HG03066 (cell line): ENCODE measurements around the gene COL9A2.

Experiments
- ATAC-seq: cut with Tn5 transposase; IDR thresholded peaks from one replicate; pipeline ENCODE4 v1.9.1; 2021; ENCODE audit warnings: low read depth; ENCODE audit not compliant: unreplicated experiment

COL9A2 gene

GRCh38 chr1:40305451-40305850 is 11.6 kb downstream of the COL9A2 start:
- no peak for ATAC-seq

DNA sequence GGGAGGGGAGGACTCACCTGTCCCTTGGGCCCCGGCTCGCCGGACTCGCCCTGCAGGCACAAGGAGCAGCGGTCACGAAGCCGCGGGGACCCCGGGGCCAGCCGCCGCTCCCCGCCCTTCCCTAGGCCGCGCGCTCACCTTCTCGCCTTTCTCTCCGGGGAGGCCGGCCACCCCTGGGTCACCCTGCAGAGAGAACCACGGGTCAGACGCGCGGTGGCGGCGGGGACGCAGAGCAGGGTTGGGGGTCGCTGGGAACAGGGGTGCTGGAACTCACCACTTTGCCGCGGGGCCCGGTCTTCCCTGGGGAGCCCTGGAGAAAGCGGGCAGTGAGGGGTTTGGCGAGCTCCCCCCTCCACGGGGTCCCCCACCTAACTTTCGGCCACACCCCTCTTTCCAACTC is 13.3 kb downstream of the COL9A2 start:
- no peak for ATAC-seq

GRCh38 chr1:40303051-40303771 is 13.9 kb downstream of the COL9A2 start:
- no peak for ATAC-seq

DNA sequence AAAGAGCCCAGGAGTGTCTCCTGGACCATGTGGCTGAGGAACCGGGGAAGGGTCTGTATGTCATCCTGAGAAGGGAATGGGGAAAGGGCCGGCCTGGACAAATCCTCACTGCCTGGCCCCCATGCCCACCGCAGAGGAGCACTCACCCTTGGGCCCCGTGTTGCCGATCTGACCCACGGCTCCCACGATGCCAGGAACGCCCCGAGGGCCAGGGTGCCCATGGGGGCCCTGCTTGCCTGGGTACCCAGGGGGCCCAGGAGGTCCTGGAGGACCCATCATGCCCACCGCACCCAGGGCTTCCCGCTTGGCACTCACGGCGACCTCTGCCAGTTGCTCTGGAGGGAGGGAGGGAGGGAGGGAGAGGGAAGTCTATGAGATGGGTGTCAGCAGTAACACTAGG is 14.6 kb downstream of the COL9A2 start:
- ATAC-seq = no peak

DNA sequence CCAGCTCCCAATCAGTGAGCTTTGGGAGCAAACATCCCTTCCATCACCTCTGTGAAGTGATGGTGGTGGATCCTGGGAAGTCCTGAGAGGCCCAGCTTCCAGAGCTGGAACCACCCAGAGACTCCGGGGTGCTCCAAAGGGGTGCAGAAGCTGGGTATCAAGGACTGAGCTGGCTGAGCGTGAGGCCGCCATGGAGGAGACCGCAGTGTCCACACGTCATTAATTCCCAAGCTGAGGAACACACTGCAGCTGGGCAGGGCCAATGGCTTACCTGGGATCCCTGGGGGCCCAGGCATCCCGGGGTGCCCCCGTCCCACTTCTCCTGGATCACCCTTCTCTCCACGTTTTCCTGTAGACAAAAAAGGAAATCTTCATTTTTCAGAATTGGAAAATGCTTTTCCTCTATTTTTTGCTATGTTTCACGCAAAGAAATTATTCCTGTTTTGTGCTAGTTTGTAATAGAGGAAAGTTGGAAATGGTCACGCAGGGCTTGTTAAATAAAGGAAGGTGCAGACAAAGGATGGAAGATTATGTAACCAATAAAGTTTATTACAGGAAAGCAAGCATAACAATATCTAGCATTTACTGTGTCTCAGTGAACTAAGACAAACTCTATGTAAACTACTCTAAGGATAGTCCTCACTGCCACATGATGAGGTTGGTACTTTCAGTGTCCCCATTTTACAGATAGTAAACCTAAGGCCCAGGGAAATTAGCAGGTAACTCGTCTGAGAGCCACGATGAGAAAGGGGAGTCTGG is 15.4 kb downstream of the COL9A2 start:
- no peak for ATAC-seq

DNA sequence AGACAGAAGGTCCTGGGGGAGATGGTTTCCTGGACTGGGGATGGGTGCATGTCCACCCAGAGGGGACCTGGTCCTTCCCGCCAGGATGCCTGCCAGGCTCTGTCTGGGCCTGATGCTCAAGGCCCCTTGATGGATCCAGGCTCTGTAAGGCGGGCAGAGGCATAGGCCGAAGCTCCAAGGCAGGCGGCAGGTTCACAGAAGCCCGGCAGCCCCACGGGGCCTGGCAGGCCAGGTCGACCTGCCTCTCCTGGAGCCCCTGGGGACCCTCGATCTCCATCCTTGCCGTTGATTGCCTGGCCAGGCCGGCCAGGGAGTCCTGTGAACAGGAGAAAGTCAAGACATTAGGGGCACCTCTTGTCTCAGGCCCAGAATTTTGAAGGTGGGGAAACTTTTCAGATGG is 16.0 kb downstream of the COL9A2 start:
- no peak for ATAC-seq

GRCh38 chr1:40300651-40301050 is 16.4 kb downstream of the COL9A2 start:
- ATAC-seq = no peak

GRCh38 chr1:40300249-40300567 is 16.9 kb downstream of the COL9A2 start:
- no peak for ATAC-seq

DNA sequence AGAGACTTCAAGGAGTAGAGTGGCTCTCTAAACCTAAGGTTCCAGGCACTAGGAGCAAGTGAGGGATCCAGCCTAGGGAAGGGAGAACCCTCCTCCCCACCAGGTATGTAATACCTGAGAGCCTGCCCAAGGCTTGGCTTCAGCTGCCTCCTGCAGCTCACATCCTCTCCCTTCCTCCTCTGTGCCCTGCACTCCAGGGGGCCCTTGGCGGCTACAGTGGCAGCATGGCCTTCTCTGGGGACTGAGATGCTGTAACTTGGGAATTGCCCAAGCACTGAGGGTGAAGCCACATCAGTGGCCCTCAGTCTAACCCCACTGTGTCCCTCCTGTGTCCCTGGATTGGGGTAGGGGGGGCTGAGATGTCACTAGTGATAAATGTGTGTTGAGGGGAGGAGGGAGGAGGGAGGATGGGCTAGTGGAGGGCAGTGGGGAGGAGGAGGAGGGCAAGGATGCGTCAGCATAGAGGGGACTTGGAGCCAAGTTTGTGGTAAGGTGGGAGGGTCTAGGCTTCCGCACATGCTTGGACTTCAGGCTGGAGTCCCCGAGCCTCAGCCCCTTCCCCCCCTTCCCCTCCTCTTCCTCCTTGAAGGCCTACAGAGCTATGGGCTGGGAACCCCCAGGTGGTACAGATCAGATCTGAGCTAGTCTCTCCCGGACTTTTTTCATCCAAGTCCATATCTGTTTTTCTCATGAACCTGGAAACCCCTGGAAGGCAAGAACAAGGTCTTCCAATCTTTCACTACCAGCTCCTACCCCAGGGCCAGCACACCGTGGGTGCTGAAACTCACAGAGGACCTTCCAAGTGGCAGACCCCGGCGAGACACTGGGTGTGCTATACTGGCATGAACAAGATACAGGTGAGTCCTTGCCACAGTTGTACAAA is 17.5 kb downstream of the COL9A2 start:
- ATAC-seq = no peak

GRCh38 chr1:40291293-40291692 is 25.8 kb downstream of the COL9A2 start:
- no peak for ATAC-seq

DNA sequence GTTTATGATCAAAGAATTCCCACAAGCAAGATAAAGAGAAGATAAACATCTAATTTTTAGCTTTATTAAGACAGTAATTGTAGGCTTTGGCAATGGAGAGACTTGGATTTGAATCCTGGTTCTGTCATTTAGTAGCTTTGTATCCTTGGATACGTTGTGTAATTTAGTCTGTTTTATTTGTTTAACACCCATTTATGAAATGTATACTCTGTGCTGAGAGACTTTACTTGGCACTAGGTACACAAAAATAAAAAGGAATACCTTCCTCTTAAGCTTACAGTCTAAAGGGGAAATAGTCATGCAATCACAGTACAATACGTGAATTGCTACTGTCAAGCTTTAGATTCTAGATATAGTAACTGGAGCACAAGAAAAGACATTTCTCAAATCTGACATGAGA is 35.2 kb downstream of the COL9A2 start:
- ATAC-seq = no peak

DNA sequence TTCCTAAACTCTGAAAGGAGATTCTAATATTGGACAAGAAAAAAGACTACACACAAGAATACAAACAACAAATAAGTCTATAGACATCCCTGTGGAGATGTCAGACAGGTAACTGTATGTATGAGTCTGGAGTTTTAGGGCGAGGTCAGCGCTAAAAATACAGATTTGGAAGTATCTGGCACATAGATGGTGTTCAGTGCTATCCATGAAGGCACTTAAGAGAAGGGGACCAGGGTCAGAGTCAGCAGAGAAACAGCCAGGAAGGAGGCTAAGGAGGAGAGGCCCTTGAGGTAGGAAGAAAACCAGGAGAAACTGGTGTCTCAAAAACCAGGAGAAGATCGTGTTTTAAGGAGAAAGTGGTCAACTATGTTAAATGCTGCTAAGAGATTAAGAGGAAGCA is 41.0 kb downstream of the COL9A2 start:
- ATAC-seq = no peak

DNA sequence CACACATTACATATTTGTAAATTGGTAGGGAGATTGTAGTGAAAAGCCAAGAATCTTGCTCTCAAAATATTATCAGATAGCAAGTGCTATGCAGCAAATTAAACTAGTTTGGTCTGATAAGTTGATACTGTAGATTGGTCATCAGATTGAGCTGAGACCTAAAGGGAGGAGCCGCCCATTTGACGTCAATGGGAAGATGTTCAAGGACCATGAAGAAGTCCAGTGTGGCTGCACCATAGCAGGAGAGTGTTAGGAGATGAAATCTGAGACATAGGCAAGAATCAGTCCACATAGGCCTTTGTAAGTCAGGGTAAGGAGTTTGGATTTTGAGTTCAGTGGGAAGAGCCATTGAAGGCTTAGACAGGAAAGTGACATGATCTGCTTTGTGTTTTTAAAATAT is 42.8 kb downstream of the COL9A2 start:
- ATAC-seq = no peak

DNA sequence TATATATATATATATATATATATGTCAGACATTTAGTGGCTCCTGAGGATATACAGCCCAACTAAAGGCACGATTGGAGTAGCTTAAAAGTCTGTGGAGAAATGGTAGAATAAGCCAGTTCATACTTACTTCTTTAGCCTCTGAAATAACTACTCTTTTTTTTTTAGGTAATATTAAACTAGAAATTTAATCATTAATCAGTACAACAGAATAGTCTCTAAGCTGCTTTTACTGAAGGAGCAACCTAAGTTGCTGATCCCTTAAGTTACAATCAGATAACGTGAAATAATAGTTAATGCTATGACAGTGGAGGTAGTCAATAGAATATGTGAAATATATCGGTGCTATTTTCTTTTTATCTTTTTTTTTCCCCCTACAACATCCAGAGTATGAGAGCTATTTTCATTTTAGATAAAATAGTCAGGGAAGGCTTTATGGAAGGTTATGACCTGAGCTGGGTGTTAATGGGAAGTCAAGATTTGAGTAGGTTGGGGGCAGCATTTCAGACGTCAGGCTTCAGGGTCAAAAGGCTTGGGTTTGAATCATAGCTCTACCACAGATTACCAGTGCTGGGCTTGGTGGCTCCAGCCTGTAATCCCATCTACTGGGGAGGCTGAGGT is 43.4 kb downstream of the COL9A2 start:
- no peak for ATAC-seq

DNA sequence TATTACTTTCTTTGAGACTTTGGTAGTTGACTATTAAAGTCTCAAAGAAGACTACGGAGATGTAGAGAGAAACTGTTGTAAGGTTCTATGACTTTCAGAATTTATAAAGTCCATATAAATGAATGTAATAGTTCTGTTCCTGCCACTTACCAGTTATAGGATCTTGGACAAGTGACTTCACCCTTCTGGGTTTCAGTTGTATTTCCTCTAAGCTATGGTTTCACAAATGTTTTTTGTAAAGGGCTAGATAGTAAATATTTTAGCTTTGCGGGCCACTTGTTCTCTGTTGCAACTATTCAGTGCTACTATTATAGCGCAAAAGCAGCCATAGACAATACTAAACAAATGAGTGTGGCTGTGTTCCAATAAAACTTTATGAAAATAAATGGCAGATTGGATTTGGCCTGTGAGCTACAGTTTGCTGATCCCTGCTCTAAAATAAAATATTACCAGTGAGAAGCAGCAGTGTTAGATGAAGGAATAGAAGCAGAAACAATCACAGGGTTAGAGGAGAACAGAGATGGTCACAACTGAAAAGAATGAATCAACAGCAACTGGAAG is 44.4 kb downstream of the COL9A2 start:
- no peak for ATAC-seq

DNA sequence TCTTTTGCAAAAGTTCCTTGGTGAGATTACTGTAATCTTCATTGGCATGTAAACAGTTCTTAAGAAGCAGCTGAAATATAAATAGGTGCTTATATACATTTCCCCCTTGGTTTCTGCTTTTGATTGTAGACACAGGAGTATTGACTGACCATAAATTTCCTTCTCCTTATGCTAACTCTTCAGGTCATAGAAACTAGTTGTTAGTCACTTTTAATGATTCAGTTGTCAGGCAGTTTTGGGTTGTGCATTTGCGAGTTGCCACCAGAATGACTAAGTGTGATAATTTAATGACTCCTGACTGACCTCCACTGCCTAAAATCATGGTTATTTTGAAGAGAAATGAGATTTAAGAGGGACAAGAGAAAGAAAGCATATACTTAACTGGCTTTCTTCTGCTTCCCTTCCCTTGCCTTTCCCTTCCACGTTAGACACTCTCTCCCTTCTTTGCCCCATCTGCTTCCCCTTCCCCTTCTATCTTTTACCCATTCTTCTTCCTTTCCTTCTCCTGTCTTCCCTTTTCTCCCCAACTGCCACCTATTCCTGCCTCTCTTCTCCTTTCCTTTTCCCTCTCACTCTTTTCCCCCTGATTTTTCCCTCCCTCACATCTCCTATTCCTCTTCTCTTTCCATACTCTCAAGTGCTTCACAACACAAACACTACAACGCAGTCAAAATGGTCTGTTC is 46.8 kb downstream of the COL9A2 start:
- ATAC-seq = no peak

DNA sequence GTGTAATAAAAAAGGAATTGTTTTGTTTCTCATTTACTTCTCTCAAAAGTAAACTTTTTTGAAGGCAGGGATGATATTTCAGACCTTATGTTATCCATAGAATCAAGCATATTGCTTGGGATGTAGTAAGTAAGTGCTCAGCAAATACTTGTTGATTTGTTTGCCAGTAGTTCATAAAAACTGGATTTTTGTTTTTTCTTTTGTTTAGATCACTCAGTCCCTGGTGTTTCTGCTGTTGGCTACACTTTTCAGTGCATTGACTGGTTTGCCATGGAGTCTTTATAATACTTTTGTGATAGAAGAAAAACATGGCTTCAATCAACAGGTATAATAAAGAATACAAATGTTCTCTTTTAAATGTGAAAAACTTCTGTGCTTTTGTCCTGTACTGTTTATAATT is 48.9 kb downstream of the COL9A2 start:
- ATAC-seq = no peak

GRCh38 chr1:40267767-40268187 is 49.3 kb downstream of the COL9A2 start:
- no peak for ATAC-seq

DNA sequence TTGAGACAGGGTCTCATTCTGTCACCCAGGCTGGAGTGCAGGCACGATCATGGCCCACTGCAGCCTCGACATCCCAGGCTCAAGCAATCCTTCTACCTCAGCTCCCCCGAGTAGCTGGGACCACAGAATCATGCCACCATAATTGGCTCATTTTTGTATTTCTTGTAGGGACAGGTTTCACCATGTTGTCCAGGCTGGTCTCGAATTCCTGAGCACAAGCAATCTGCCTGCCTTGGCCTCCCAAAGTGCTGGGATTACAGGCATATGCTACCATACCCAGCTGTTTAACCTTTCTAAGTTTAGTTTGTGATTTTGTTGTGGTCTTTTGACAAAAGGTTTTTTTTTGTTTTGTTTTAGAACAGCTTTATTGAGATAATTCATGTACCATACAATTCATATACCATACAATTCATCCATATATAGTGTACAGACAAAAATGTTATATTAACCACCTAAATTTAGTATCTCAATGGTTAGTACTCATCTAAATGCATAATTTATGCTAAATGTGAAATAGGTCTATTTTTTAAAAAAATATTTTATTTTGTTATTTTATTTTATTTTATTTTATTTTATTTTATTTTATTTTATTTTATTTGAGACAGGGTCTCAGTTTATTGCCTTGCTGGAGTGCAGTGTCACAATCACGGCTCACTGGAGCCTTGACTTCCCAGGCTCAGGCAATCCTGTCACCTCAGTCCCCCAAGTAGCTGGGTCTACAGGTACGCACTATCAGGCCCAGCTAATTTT is 50.1 kb downstream of the COL9A2 start:
- no peak for ATAC-seq
